ENCODE measurements around the gene RNMT. TPM values are rescaled to one million over a fixed set of nuclear protein-coding genes. Genes with fewer than 3 reads are reported as not detected.

The RNMT gene
- total RNA-seq, 1 experiment from 2014 or later = 58.2 TPM

DNA sequence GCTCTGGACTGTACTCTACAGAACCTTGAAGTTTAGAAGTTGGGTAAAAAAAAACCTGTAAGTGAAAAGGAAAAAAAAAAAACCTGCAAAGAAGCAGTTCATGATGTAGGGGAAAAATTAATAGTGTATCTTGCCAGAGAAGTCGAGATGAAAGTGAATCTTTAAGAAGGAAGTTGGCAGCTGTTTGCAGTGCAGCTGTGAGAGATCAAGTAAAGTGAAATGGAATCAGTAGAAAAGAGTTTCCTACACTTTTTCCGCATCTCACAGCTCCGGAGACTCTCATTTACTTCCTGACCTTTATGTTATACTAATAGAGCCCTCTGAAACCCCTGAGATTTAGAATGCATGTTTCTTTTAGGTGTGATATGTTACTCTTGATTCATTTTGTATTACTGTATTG lies 19.2 kb downstream of the RNMT start:
- no peak overlapping the region for H3K27ac Mint-ChIP-seq
- no peaks in the 10 kb centered on the region for H3K4me1 Mint-ChIP-seq
- H3K9me3 Mint-ChIP-seq = no peaks in the 10 kb centered on the region
- ChIA-PET CTCF (no interaction called here), POLR2A (no interaction called here)
- no peak overlapping the region for H3K4me3 Mint-ChIP-seq
- TF ChIP-seq ETV6 (CRISPR knock-in tag; IDR thresholded peaks at IDR 0.05) = no peak
- no peak for TF ChIP-seq USF2 (CRISPR knock-in tag; IDR thresholded peaks at IDR 0.05)
- no peak for TF ChIP-seq NFATC4 (CRISPR knock-in tag; IDR thresholded peaks at IDR 0.05)
- TF ChIP-seq, protein P1, sequence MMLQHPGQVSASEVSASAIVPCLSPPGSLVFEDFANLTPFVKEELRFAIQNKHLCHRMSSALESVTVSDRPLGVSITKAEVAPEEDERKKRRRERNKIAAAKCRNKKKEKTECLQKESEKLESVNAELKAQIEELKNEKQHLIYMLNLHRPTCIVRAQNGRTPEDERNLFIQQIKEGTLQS (CRISPR knock-in tag; conservative IDR thresholded peaks at IDR 0.05) = no peak
- no peak for TF ChIP-seq JAZF1 (CRISPR knock-in tag; IDR thresholded peaks at IDR 0.05)
- no peak for TF ChIP-seq ZNF532 (CRISPR knock-in tag; IDR thresholded peaks at IDR 0.05; ENCODE audit: borderline replicate concordance)
- TF ChIP-seq MXD4 (CRISPR knock-in tag; IDR thresholded peaks at IDR 0.05; ENCODE audit: borderline replicate concordance) = no peak
- TF ChIP-seq ELF4 (CRISPR knock-in tag; IDR thresholded peaks at IDR 0.05; ENCODE audit: low read depth) = no peak
- TF ChIP-seq, protein P2, sequence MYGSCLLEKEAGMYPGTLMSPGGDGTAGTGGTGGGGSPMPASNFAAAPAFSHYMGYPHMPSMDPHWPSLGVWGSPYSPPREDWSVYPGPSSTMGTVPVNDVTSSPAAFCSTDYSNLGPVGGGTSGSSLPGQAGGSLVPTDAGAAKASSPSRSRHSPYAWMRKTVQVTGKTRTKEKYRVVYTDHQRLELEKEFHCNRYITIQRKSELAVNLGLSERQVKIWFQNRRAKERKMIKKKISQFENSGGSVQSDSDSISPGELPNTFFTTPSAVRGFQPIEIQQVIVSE (CRISPR knock-in tag; IDR thresholded peaks at IDR 0.05; ENCODE audit: borderline replicate concordance) = no peak
- no peak for TF ChIP-seq ZNF671 (CRISPR knock-in tag; IDR thresholded peaks at IDR 0.05)
- no peak for TF ChIP-seq ZBTB21 (CRISPR knock-in tag; IDR thresholded peaks at IDR 0.05; ENCODE audit: borderline replicate concordance)
- TF ChIP-seq, protein P3, sequence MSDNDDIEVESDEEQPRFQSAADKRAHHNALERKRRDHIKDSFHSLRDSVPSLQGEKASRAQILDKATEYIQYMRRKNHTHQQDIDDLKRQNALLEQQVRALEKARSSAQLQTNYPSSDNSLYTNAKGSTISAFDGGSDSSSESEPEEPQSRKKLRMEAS (CRISPR knock-in tag; IDR thresholded peaks at IDR 0.05) = no peak
- no peak for TF ChIP-seq IRF2 (CRISPR knock-in tag; IDR thresholded peaks at IDR 0.05; ENCODE audit: borderline replicate concordance, low read depth)
- no peak for TF ChIP-seq ZBTB43 (CRISPR knock-in tag; IDR thresholded peaks at IDR 0.05)
- TF ChIP-seq ZSCAN18 (CRISPR knock-in tag; IDR thresholded peaks at IDR 0.05) = no peak
- no peak for TF ChIP-seq NR1H2 (CRISPR knock-in tag; IDR thresholded peaks at IDR 0.05)
- peaks cover 82% of the 10 kb centered on the region for H3K36me3 Mint-ChIP-seq
- ATAC-seq (no peak), DNase-seq (ENCODE audit: low spot score) (no peak)
- no peaks in the 10 kb centered on the region for H3K27me3 Mint-ChIP-seq (ENCODE audit: low read depth)

DNA sequence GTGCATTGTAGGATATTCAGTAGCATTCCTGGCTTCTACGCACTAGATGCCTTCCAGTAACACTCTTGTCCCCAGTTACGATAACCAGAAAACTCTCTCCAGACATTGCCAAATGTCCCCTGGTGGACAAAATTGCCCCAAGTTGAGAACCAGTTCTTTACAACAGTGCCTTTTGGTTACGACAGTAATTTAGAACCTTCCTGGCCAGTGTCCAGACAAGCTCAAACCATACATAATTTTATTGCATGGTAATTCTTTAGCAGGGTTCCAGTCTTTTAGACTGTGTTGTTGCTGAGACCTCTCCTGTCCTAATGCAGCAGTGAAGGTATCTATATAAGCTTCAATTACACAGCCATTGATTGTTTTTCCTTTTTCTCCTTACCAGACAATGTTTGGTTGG lies 20.2 kb downstream of the RNMT start:
- Mint-ChIP-seq H3K4me3 (no peak overlapping the region), H3K36me3 (peaks cover 82% of the 10 kb centered on the region), H3K27me3 (ENCODE audit: low read depth) (no peaks in the 10 kb centered on the region), H3K27ac (no peak overlapping the region), H3K4me1 (no peaks in the 10 kb centered on the region), H3K9me3 (no peaks in the 10 kb centered on the region; the same call in 1 of the 2 replicates)
- no peak for DNase-seq (ENCODE audit: low spot score)
- ChIA-PET CTCF (no interaction called here), POLR2A (no interaction called here)
- ATAC-seq = no peak
- TF ChIP-seq SOX15 (CRISPR knock-in tag; IDR thresholded peaks at IDR 0.05) = no peak
- TF ChIP-seq ZBTB21 (CRISPR knock-in tag; IDR thresholded peaks at IDR 0.05; ENCODE audit: borderline replicate concordance) = no peak
- no peak for TF ChIP-seq ZNF416 (CRISPR knock-in tag; IDR thresholded peaks at IDR 0.05)
- TF ChIP-seq NFE2L1 (CRISPR knock-in tag; IDR thresholded peaks at IDR 0.05) = no peak
- TF ChIP-seq, protein P4, sequence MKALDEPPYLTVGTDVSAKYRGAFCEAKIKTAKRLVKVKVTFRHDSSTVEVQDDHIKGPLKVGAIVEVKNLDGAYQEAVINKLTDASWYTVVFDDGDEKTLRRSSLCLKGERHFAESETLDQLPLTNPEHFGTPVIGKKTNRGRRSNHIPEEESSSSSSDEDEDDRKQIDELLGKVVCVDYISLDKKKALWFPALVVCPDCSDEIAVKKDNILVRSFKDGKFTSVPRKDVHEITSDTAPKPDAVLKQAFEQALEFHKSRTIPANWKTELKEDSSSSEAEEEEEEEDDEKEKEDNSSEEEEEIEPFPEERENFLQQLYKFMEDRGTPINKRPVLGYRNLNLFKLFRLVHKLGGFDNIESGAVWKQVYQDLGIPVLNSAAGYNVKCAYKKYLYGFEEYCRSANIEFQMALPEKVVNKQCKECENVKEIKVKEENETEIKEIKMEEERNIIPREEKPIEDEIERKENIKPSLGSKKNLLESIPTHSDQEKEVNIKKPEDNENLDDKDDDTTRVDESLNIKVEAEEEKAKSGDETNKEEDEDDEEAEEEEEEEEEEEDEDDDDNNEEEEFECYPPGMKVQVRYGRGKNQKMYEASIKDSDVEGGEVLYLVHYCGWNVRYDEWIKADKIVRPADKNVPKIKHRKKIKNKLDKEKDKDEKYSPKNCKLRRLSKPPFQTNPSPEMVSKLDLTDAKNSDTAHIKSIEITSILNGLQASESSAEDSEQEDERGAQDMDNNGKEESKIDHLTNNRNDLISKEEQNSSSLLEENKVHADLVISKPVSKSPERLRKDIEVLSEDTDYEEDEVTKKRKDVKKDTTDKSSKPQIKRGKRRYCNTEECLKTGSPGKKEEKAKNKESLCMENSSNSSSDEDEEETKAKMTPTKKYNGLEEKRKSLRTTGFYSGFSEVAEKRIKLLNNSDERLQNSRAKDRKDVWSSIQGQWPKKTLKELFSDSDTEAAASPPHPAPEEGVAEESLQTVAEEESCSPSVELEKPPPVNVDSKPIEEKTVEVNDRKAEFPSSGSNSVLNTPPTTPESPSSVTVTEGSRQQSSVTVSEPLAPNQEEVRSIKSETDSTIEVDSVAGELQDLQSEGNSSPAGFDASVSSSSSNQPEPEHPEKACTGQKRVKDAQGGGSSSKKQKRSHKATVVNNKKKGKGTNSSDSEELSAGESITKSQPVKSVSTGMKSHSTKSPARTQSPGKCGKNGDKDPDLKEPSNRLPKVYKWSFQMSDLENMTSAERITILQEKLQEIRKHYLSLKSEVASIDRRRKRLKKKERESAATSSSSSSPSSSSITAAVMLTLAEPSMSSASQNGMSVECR (CRISPR knock-in tag; IDR thresholded peaks at IDR 0.05; ENCODE audit: borderline replicate concordance) = no peak
- no peak for TF ChIP-seq ERG (CRISPR knock-in tag; IDR thresholded peaks at IDR 0.05)
- TF ChIP-seq NFYB (CRISPR knock-in tag; conservative IDR thresholded peaks at IDR 0.05; ENCODE audit: low read depth) = no peak

Measured in WTC11 (cell line).